GM18873 (cell line): Measurements from ENCODE around the gene YAP1.

ENCODE experiments used
- ATAC-seq: cut with Tn5 transposase; IDR thresholded peaks from one replicate; pipeline ENCODE4 v1.9.1; 2021; ENCODE audit warnings: mild to moderate bottlenecking, moderate library complexity, moderate number of reproducible peaks; ENCODE audit not compliant: unreplicated experiment, low FRiP score

Gene YAP1

DNA sequence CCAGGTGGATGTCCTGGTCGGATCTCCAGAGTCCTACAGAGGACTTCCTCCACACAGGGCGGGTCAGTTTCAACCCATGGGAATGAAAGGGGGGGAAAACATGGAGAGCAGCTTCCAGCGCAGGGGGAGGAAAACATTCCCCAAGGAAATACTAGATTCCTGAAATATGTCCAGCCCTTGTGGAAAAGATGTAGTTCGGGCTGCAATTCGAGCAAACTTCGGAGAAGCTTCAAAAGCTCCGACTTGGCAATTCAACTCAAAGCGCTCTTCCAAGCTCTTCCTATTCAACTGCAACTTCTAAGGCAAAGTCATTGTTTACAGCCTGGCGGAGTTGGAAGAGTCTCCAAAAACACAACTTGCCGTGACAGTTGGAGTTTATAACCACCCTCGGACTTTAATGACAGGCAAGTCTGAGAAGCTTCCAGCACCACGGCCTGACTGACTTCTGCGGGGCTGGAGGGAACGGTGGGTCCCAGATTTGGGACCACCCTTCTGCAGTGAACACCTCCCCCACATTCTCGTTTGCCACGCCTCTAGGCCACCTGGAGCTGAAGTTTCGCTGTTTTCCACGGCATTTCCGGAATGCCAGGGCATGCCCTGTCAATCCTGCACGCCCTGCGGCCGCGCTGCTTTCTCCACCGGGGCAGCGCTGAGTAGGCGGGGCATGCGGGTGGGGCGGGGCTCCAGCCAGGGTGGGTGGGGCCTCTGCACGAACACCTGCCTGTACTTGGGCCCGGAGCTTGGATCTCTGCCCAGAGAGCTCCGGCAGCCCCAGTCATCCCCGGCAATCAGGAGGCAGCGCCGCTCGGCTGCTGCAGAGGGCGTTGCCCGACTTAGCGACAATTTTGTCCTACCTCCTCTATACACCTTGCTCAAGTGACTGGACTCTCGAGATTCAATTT is 158.1 kb downstream of the YAP1 start:
- ATAC-seq, result peak; percentile 86

GRCh38 chr11:102268985-102269470 is 158.8 kb downstream of the YAP1 start:
- no peak for ATAC-seq

GRCh38 chr11:102269927-102270326 is 159.7 kb downstream of the YAP1 start:
- no peak for ATAC-seq

DNA sequence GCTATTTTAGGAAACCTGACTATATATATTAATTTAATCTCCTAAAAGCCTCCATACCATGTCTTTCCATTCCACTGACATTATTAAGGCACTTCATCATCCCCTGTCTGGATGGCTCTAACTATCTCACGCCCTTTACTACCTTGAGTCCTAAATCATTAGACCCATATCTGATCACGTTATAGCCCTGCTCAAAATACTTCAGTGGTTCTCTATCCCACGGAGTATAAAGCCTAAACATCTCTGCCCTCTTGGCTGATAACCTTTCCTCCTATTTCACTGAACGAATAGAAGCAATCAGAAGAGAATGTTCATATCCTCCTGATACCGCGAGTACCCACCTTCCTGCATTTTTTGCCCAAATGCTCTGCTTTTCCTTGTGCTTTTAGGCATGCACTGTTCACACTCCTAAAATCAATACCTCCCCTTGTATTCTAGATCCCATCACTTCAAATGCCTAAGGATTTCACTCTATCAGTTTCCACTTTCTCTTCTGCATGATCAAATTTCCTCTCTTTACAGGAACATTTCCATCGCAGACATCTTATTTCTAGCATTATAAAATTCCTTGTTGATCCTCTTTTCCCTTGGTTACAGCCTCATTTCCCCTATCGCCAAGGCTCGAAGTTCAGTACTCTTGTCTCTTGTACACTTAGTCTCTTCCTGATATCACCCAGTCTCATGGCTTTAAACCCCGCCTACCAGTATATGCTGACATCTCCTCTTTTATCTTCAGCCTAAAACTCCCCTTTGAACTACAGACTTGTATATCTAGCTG is 162.0 kb downstream of the YAP1 start:
- ATAC-seq, result no peak

DNA sequence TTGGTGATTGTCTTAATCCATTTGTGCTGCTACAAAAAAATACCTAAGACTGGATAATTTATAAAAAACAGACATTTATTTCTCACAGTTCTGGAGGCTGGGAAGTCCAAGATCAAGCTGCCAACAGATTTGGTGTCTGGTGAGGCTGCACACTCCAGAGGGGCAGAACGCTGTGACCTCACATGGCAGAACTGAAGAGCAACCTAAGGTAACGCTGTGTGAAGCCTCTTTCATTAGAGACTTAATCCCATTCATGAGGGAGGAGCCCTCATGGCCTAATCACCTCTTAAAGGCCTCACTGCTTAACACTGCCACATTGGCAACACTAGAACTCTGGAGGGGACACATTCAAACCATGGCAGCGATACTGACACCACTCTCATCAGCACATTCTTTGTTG is 164.4 kb downstream of the YAP1 start:
- no peak for ATAC-seq

DNA sequence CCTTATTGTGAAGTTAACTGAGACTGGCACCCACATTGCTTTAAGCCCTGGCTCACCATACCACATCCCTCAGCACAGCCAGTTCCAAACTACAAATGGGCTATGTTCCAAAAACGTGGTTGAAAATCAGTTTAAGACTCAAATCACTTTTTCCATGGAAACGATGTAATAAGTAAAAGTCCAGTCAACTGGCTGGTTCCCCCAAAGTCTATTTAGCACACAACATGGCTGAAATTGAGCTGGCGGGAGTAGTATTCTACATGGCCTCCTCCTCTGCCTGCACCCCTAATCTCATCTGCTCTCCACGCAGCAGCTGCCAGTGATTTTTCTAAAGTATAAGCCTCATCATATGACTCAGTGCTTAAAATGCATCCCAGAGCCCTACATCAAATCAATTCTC is 166.1 kb downstream of the YAP1 start:
- no peak for ATAC-seq

GRCh38 chr11:102276783-102277182 is 166.5 kb downstream of the YAP1 start:
- no peak for ATAC-seq

DNA sequence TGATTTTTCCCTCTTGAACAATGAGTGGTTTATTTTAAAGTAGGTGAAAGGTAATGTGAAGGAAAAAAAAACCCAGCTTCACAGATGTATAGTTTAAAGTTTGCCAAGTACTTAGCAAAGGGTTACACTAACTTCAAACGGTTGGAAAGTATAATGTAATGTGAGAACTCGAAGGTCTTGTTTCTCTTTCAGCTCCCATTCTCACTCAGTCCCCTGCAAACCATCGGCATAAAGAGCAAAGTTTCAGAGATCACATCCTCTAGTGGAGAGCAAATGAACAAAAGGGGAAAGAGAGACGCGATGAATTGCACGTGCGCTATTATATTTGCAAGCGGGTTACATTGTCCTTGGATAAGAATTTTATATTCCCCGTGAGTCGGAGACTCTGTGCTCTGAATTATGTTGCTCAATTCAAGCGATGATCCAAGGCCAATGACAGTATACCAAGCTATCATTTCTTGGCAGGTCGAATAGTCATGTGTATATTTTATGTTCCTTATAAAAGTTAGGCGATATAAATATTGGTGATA is 169.5 kb downstream of the YAP1 start:
- peak; percentile 99 for ATAC-seq

- ATAC-seq, result no peak
These were observed 170.1 kb downstream of the YAP1 start for GRCh38 chr11:102280245-102280833.
